HCT116 (cell line): Measurements from ENCODE around the gene RUNX2.

Experiments used
- EZH2 ChIP-seq: fragments of 200-600 bp; sonication (generic); IDR thresholded peaks from 2 replicates; pipeline ENCODE4 v1.6.1; 2017; ENCODE audit warnings: antibody characterized with exemption, mixed run types
- JUND ChIP-seq: IDR thresholded peaks from 2 replicates; pipeline ENCODE4 v1.6.1; 2012
- POLR2A ChIP-seq: IDR thresholded peaks from 2 replicates; pipeline ENCODE4 v1.7.0; 2011; ENCODE audit warnings: borderline replicate concordance; ENCODE audit not compliant: insufficient read depth, insufficient read length; ENCODE audit errors: extremely low read depth
- POLR2AphosphoS5 ChIP-seq: IDR thresholded peaks from 2 replicates; pipeline ENCODE4 v1.6.1; 2011; ENCODE audit warnings: mild to moderate bottlenecking, low read depth, low read length, moderate library complexity
- SP1 ChIP-seq: IDR thresholded peaks from 2 replicates; pipeline ENCODE4 v1.6.1; 2012; ENCODE audit warnings: low read depth
- TCF7L2 ChIP-seq: IDR thresholded peaks from 2 replicates; pipeline ENCODE4 v1.7.0; 2011; ENCODE audit warnings: borderline replicate concordance, inconsistent platforms; ENCODE audit not compliant: insufficient read depth, insufficient read length; ENCODE audit errors: extremely low read depth
- TF ChIP-seq, protein P1 (sequence below), 3 experiments: fragments of 200-600 bp in 1 of 3; sonication (generic) in 1 of 3; IDR thresholded peaks in 2 of 3; conservative IDR thresholded peaks in 1 of 3; 2 replicates each; pipeline ENCODE4 v1.5.1; 2012 to 2017; ENCODE audit warnings: low read depth in 2 of 3, low read length in 2 of 3, antibody characterized with exemption in 1 of 3, borderline replicate concordance in 1 of 3, control low read depth in 1 of 3, mild to moderate bottlenecking in 1 of 3, mixed read lengths in 1 of 3, mixed run types in 1 of 3, moderate library complexity in 1 of 3; ENCODE audit not compliant: insufficient read depth in 1 of 3

DNA sequence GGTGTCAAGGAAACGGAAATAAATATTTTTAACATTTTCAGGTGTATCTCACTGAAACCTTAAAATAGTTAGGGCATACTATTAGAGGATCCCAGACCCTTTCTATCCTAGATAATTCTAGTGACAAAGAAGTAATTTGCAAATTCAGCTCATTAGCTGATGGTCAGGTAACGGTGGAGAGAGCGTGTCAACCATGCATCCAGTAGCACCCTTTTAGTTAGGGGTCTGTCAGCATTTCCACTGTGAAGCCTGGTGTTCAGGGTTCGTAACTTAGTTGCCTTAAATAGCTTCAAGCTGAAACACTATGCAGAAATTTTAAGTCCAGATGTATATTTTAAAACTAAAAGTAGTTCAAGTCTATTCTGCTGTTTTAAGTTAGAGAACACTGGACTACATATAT, 98.1 kb downstream of the RUNX2 start:
- TF ChIP-seq, protein P1, sequence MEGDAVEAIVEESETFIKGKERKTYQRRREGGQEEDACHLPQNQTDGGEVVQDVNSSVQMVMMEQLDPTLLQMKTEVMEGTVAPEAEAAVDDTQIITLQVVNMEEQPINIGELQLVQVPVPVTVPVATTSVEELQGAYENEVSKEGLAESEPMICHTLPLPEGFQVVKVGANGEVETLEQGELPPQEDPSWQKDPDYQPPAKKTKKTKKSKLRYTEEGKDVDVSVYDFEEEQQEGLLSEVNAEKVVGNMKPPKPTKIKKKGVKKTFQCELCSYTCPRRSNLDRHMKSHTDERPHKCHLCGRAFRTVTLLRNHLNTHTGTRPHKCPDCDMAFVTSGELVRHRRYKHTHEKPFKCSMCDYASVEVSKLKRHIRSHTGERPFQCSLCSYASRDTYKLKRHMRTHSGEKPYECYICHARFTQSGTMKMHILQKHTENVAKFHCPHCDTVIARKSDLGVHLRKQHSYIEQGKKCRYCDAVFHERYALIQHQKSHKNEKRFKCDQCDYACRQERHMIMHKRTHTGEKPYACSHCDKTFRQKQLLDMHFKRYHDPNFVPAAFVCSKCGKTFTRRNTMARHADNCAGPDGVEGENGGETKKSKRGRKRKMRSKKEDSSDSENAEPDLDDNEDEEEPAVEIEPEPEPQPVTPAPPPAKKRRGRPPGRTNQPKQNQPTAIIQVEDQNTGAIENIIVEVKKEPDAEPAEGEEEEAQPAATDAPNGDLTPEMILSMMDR (IDR thresholded peaks at IDR 0.05 in 2 of 3, conservative IDR thresholded peaks at IDR 0.05 in 1 of 3; ENCODE audit: borderline replicate concordance in 1 of 3, insufficient read depth in 1 of 3, low read depth in 2 of 3, low read length in 2 of 3): no peak
- TF ChIP-seq POLR2A: no peak
- no peak for TF ChIP-seq EZH2
- TF ChIP-seq POLR2AphosphoS5: no peak
- TF ChIP-seq JUND: no peak
- TF ChIP-seq SP1: no peak
- no peak for TF ChIP-seq TCF7L2
